HG03457 (cell line): ENCODE results near the gene CFAP107.
"Not testable (repeated sequence)": the region's sequence is repeated elsewhere in the genome, so short reads cannot be mapped to it uniquely, and the experiment has no call there.

ENCODE experiments used
- ATAC-seq: cut with Tn5 transposase; IDR thresholded peaks from one replicate; pipeline ENCODE4 v1.9.1; 2021; ENCODE audit warnings: moderate number of reproducible peaks; ENCODE audit not compliant: unreplicated experiment

CFAP107 gene

GRCh38 chr1:12776801-12777557, 31.0 kb downstream of the CFAP107 start:
- ATAC-seq, result no peak

GRCh38 chr1:12778061-12778460, 32.1 kb downstream of the CFAP107 start:
- ATAC-seq, result no peak

- no peak for ATAC-seq
Measured at GRCh38 chr1:12778907-12779306, 32.9 kb downstream of the CFAP107 start.

GRCh38 chr1:12781488-12781887, 35.5 kb downstream of the CFAP107 start:
- not testable (repeated sequence) for ATAC-seq

- ATAC-seq, result not testable (repeated sequence)
Measured at GRCh38 chr1:12783783-12784182, 37.8 kb downstream of the CFAP107 start.

GRCh38 chr1:12784729-12785128, 38.7 kb downstream of the CFAP107 start:
- ATAC-seq, result not testable (repeated sequence)

GRCh38 chr1:12791097-12791496, 45.1 kb downstream of the CFAP107 start, which contains the start of gene PRAMEF1:
TSS of gene PRAMEF1 (plus strand) at chr1:12791397. CDS start at chr1:12793228, 1,831 bp downstream.
- not testable (repeated sequence) for ATAC-seq

- no peak for ATAC-seq
Measured at GRCh38 chr1:12798911-12799310, 52.9 kb downstream of the CFAP107 start.

- ATAC-seq, result no peak
Measured at GRCh38 chr1:12799730-12800129, 53.7 kb downstream of the CFAP107 start.

GRCh38 chr1:12809933-12810332, 63.9 kb downstream of the CFAP107 start:
- no peak for ATAC-seq

- no peak for ATAC-seq
Measured at GRCh38 chr1:12810691-12811408, 64.8 kb downstream of the CFAP107 start.

- no peak for ATAC-seq
Measured at GRCh38 chr1:12811409-12811784, 65.4 kb downstream of the CFAP107 start.
